MM.1S (cell line): ENCODE data around the gene TMTC3.

ENCODE experiments used
- DNase-seq: peaks from one replicate; pipeline ENCODE4 v3.0.0-alpha.2; 2015
- H2AFZ ChIP-seq: fragments of 300-600 bp; sonication (generic); 2 replicates; pipeline ENCODE4 v1.6.0; 2016; ENCODE audit warnings: antibody characterized with exemption, low read length
- H3F3A ChIP-seq: fragments of 300-600 bp; sonication (generic); 2 replicates; pipeline ENCODE4 v1.6.1; 2016; ENCODE audit warnings: mild to moderate bottlenecking, antibody characterized with exemption, low read length, moderate library complexity, mixed read lengths; ENCODE audit not compliant: insufficient read depth
- H3K27ac ChIP-seq: fragments of 300-600 bp; sonication (generic); 2 replicates; pipeline ENCODE4 v1.5.1; 2016; ENCODE audit warnings: mild to moderate bottlenecking, low read length
- H3K27me3 ChIP-seq: fragments of 300-600 bp; sonication (generic); replicated peaks from 2 replicates; pipeline ENCODE4 v1.6.0; 2016; ENCODE audit warnings: low read length; ENCODE audit not compliant: insufficient read depth
- H3K36me3 ChIP-seq: fragments of 300-600 bp; sonication (generic); replicated peaks from 2 replicates; pipeline ENCODE4 v1.6.1; 2016; ENCODE audit warnings: mild to moderate bottlenecking, low read length, mixed read lengths; ENCODE audit not compliant: insufficient read depth
- H3K4me1 ChIP-seq: fragments of 300-600 bp; sonication (generic); 2 replicates; pipeline ENCODE4 v1.6.1; 2016; ENCODE audit warnings: low read length, mixed read lengths
- H3K4me2 ChIP-seq: fragments of 300-600 bp; sonication (generic); 2 replicates; pipeline ENCODE4 v1.6.0; 2016; ENCODE audit warnings: low read depth, low read length
- H3K4me3 ChIP-seq: fragments of 300-600 bp; sonication (generic); 2 replicates; pipeline ENCODE4 v1.5.1; 2016; ENCODE audit warnings: low read length, mixed read lengths
- H3K79me2 ChIP-seq: fragments of 300-600 bp; sonication (generic); 2 replicates; pipeline ENCODE4 v1.6.1; 2016; ENCODE audit warnings: mixed run types, low read length, mixed read lengths
- H3K9ac ChIP-seq: fragments of 300-600 bp; sonication (generic); 2 replicates; pipeline ENCODE4 v1.6.1; 2016; ENCODE audit warnings: low read length, mixed read lengths
- H3K9me2 ChIP-seq: fragments of 300-600 bp; sonication (generic); replicated peaks from 2 replicates; pipeline ENCODE4 v1.6.1; 2016; ENCODE audit warnings: mild to moderate bottlenecking, low read length, mixed read lengths; ENCODE audit not compliant: insufficient read depth
- H3K9me3 ChIP-seq: fragments of 300-600 bp; sonication (generic); replicated peaks from 2 replicates; pipeline ENCODE4 v1.6.1; 2016; ENCODE audit warnings: mild to moderate bottlenecking, low read length, mixed read lengths; ENCODE audit not compliant: insufficient read depth
- H4K20me1 ChIP-seq: fragments of 300-600 bp; sonication (generic); 2 replicates; pipeline ENCODE4 v1.6.1; 2016; ENCODE audit warnings: mild to moderate bottlenecking, low read length, moderate library complexity, mixed read lengths; ENCODE audit not compliant: insufficient read depth
- EZH2 ChIP-seq: fragments of 300-600 bp; sonication (generic); optimal IDR thresholded peaks from 2 replicates; pipeline ENCODE3; 2017; ENCODE audit warnings: low read depth, mild to moderate bottlenecking, antibody characterized with exemption, low read length, mixed read lengths
- EZH2phosphoT487 ChIP-seq: fragments of 300-600 bp; sonication (generic); IDR thresholded peaks from 2 replicates; pipeline ENCODE4 v1.6.1; 2018; ENCODE audit warnings: antibody characterized with exemption, low read length
- TF ChIP-seq, protein P1 (sequence below): fragments of 300-600 bp; sonication (generic); IDR thresholded peaks from 2 replicates; pipeline ENCODE4 v1.5.1; 2016; ENCODE audit warnings: antibody characterized with exemption, low read length, mixed read lengths

Gene TMTC3

DNA sequence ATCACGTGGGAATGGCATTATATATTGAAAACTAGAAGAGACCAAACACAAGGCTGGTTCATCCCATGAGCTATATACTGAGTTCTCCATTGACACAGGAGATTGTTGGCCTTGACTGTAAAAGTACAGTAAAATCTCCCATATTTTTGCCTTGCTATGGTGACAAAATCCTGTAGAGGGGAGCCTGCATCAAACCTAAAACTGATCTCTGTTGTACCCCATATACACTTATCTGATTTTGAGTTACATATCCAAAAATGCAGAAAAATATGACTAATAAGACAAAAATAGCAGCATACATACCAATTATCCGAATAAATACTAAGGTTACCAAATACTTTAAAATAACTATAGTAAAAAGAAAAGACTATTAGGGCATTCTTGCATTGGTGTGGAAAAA, 60.4 kb downstream of the TMTC3 start:
- no peak overlapping the region for H3K27ac ChIP-seq
- H3K9ac ChIP-seq, result no peak overlapping the region
- no peak overlapping the region for H3K4me3 ChIP-seq
- H4K20me1 ChIP-seq, result no peaks in the 10 kb centered on the region
- H3K79me2 ChIP-seq, result no peaks in the 10 kb centered on the region
- no peaks in the 10 kb centered on the region for H3K4me1 ChIP-seq
- H3K9me3 ChIP-seq, result no peaks in the 10 kb centered on the region
- no peak for DNase-seq
- no peaks in the 10 kb centered on the region for H3F3A ChIP-seq
- H3K27me3 ChIP-seq, result no peaks in the 10 kb centered on the region
- H3K36me3 ChIP-seq, result no peaks in the 10 kb centered on the region
- no peak overlapping the region for H3K4me2 ChIP-seq
- TF ChIP-seq EZH2phosphoT487 (no peak), EZH2 (no peak)
- TF ChIP-seq, protein P1, sequence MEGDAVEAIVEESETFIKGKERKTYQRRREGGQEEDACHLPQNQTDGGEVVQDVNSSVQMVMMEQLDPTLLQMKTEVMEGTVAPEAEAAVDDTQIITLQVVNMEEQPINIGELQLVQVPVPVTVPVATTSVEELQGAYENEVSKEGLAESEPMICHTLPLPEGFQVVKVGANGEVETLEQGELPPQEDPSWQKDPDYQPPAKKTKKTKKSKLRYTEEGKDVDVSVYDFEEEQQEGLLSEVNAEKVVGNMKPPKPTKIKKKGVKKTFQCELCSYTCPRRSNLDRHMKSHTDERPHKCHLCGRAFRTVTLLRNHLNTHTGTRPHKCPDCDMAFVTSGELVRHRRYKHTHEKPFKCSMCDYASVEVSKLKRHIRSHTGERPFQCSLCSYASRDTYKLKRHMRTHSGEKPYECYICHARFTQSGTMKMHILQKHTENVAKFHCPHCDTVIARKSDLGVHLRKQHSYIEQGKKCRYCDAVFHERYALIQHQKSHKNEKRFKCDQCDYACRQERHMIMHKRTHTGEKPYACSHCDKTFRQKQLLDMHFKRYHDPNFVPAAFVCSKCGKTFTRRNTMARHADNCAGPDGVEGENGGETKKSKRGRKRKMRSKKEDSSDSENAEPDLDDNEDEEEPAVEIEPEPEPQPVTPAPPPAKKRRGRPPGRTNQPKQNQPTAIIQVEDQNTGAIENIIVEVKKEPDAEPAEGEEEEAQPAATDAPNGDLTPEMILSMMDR, result no peak
- H3K9me2 ChIP-seq, result no peaks in the 10 kb centered on the region
- no peak overlapping the region for H2AFZ ChIP-seq

DNA sequence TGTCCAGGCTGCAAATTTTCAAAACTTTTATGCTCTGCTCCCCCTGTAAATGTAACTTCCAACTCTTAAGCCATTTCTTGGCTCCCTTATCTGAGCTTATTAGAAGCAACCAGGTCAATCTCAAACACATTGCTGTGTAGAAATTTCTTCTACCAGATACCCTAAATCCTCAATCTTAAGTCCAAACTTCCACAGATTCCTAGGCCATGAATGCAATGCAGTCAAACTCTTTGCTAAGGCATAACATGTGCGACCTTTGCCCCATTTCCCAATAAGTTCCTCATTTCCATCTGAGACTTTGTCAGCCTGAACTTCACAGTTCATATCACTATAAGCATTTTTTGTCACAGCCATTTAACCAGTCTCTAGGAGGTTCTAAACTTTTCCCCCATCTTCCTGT, 64.5 kb downstream of the TMTC3 start:
- Histone ChIP-seq H3K27ac (no peak overlapping the region), H3K9me2 (no peaks in the 10 kb centered on the region), H3K4me2 (no peak overlapping the region), H3K36me3 (no peaks in the 10 kb centered on the region), H3F3A (no peaks in the 10 kb centered on the region), H3K9me3 (no peaks in the 10 kb centered on the region), H3K9ac (no peak overlapping the region), H4K20me1 (no peaks in the 10 kb centered on the region), H3K4me1 (no peaks in the 10 kb centered on the region), H2AFZ (no peak overlapping the region), H3K27me3 (no peaks in the 10 kb centered on the region), H3K79me2 (no peaks in the 10 kb centered on the region), H3K4me3 (no peak overlapping the region)
- TF ChIP-seq, protein P1, result no peak
- no peak for TF ChIP-seq EZH2phosphoT487
- no peak for TF ChIP-seq EZH2
- DNase-seq, result no peak

DNA sequence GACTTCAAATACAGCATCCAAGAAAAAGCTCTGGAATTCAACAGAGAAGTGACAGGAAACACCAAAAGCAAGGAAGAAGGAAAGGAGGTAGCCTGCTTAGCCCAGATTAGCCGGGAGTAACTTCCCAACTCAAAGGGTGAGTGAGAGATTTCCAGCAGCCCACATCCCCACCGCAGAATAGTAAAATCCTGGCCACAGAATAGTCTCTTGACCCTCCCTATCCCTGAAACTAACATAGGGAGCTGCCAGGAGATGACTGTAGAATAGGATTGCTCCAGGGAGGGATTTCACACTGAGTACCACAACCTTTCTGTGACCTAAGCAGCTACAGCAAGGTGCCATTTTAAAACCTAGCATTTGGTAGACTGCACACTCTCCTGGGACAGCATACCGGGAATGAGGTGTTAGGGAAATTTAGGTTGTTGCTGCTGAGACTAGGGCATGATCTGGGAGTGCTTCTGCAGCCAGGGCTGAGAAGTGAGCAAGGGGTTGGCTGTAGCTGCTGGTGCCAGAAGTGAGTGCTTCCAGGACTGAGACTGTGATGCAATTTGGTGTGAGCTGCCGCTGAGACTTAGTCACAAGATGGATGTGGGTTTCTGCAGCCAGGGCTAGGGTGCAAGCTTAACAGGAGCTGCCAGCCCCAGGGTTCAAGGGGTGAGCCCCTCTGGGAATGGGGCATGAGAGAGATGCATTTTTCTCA, 66.0 kb downstream of the TMTC3 start:
- no peaks in the 10 kb centered on the region for H4K20me1 ChIP-seq
- no peaks in the 10 kb centered on the region for H3F3A ChIP-seq
- no peak overlapping the region for H3K4me2 ChIP-seq
- H3K9ac ChIP-seq, result no peak overlapping the region
- H2AFZ ChIP-seq, result no peak overlapping the region
- no peak overlapping the region for H3K27ac ChIP-seq
- TF ChIP-seq, protein P1, result no peak
- TF ChIP-seq EZH2phosphoT487 (no peak), EZH2 (no peak)
- DNase-seq, result no peak
- H3K9me3 ChIP-seq, result no peaks in the 10 kb centered on the region
- H3K9me2 ChIP-seq, result no peaks in the 10 kb centered on the region
- H3K4me3 ChIP-seq, result no peak overlapping the region
- no peaks in the 10 kb centered on the region for H3K79me2 ChIP-seq
- H3K4me1 ChIP-seq, result no peaks in the 10 kb centered on the region
- H3K27me3 ChIP-seq, result no peaks in the 10 kb centered on the region
- H3K36me3 ChIP-seq, result no peaks in the 10 kb centered on the region
